ENCODE data around the gene OPN1SW.

The OPN1SW gene

GRCh38 chr7:128811631-128812430 is 36.2 kb upstream of the OPN1SW start:
- no peak for DNase-seq (ENCODE audit: low read depth)
- H3K4me3 ChIP-seq (ENCODE audit: low read depth, low read length): no peak overlapping the region
- no peak for TF ChIP-seq CTCF (IDR thresholded peaks at IDR 0.05; ENCODE audit: insufficient read depth, low read depth, low read length, missing control alignments)

GRCh38 chr7:128810997-128811396 is 35.4 kb upstream of the OPN1SW start:
- no peak overlapping the region for H3K4me3 ChIP-seq (ENCODE audit: low read depth, low read length)
- DNase-seq (ENCODE audit: low read depth): no peak
- no peak for TF ChIP-seq CTCF (IDR thresholded peaks at IDR 0.05; ENCODE audit: insufficient read depth, low read depth, low read length, missing control alignments)

DNA sequence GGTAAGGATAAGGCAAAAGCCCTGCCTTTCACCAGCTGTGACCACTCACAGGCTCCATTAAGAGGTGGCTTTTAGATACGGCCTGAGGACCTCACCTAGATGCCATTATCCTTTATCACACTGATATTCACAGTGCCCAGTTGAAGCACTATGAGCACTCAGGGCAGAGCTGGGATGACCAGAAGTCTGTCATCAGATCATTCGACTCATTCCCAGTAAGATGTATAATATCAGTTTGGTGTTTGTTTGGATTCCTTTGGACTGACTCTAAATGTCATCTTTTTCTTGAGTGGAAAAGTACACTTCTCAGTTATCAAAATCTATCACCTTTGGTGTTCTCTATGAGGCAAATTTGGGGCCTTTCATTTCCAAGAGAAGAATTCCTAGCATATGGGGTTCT is 34.9 kb upstream of the OPN1SW start:
- no peak for TF ChIP-seq CTCF (IDR thresholded peaks at IDR 0.05; ENCODE audit: insufficient read depth, low read depth, low read length, missing control alignments)
- no peak overlapping the region for H3K4me3 ChIP-seq (ENCODE audit: low read depth, low read length)
- DNase-seq (ENCODE audit: low read depth): no peak

- TF ChIP-seq CTCF (IDR thresholded peaks at IDR 0.05; ENCODE audit: insufficient read depth, low read depth, low read length, missing control alignments): no peak
- DNase-seq (ENCODE audit: low read depth): no peak
- H3K4me3 ChIP-seq (ENCODE audit: low read depth, low read length): no peak overlapping the region
Measured at GRCh38 chr7:128809363-128809762, 33.8 kb upstream of the OPN1SW start.

DNA sequence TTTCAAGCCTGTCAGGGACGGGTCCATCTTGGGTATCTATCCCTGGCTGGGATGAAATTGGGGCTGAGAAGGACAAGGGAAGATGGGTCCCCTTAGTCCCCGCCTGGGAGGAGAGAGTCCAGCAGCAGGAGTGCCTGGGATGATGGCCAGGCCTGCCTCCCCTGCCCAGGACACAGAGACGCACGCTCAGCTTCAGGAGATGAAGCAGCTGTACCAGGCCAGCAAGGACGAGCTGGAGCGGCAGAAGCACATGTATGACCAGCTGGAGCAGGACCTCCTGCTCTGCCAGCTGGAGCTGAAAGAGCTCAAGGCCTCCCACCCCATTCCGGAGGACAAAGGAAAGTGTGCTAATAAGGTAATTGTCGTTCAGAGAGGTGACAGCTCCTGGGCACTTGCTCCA is 31.6 kb upstream of the OPN1SW start:
- no peak overlapping the region for H3K4me3 ChIP-seq (ENCODE audit: low read depth, low read length)
- no peak for TF ChIP-seq CTCF (IDR thresholded peaks at IDR 0.05; ENCODE audit: insufficient read depth, low read depth, low read length, missing control alignments)
- DNase-seq (ENCODE audit: low read depth): no peak

DNA sequence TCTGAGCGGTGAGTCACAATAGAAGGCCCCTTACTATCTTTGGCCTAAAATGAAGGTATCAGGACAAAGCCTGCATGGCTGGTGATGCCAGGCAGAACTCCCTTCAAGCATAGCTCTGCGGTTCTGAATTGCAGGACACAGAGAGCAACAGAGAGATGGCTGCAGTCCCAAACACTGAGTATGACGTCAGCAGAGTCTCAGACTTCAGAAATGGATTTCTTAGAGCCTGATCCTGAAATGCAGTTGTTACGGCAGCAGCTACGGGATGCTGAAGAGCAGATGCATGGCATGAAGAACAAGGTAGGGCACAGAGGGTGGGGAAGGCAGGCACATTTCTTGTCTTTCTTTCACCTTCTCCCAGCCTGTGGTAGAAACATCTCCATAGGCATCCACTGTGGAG is 29.6 kb upstream of the OPN1SW start:
- TF ChIP-seq CTCF (IDR thresholded peaks at IDR 0.05; ENCODE audit: insufficient read depth, low read depth, low read length, missing control alignments): no peak
- no peak for DNase-seq (ENCODE audit: low read depth)
- no peak overlapping the region for H3K4me3 ChIP-seq (ENCODE audit: low read depth, low read length)

- no peak for TF ChIP-seq CTCF (IDR thresholded peaks at IDR 0.05; ENCODE audit: insufficient read depth, low read depth, low read length, missing control alignments)
- DNase-seq (ENCODE audit: low read depth): no peak
- H3K4me3 ChIP-seq (ENCODE audit: low read depth, low read length): no peak overlapping the region
Measured at GRCh38 chr7:128804484-128804883, 28.9 kb upstream of the OPN1SW start.

Measured in GM12865 (cell line).